H1 (cell line): ENCODE results near the gene EPHA4. TPM values are rescaled to one million over a fixed set of nuclear protein-coding genes. Genes with fewer than 3 reads are reported as not detected.

ENCODE experiments used
- BRCA1 ChIP-seq: IDR thresholded peaks from 2 replicates; pipeline ENCODE4 v1.6.1; 2012; ENCODE audit warnings: low read depth, low read length, improper control_type of control experiment
- CHD7 ChIP-seq: fragments of 300-600 bp; sonication (generic); IDR thresholded peaks from 2 replicates; pipeline ENCODE4 v1.7.1; 2012; ENCODE audit warnings: low read length, moderate library complexity, mild to moderate bottlenecking, inconsistent platforms; ENCODE audit not compliant: insufficient replicate concordance
- EP300 ChIP-seq, 2 experiments: IDR thresholded peaks; 1 replicate in 1 of 2; 2 replicates in 1 of 2; pipeline ENCODE4 v1.6.1; 2011 to 2012; ENCODE audit warnings: low read depth in 2 of 2, low read length in 2 of 2, mild to moderate bottlenecking in 2 of 2, borderline replicate concordance in 1 of 2, inconsistent platforms in 1 of 2, moderate library complexity in 1 of 2
- KDM1A ChIP-seq: fragments of 200-600, 300-600 bp; sonication (generic); IDR thresholded peaks from 2 replicates; pipeline ENCODE4 v1.7.1; 2016; ENCODE audit warnings: mild to moderate bottlenecking, low read length, borderline replicate concordance
- MAX ChIP-seq: IDR thresholded peaks from 2 replicates; pipeline ENCODE4 v1.6.1; 2012; ENCODE audit warnings: inconsistent platforms
- NANOG ChIP-seq: IDR thresholded peaks from 2 replicates; pipeline ENCODE4 v1.6.1; 2011; ENCODE audit warnings: low read length, low read depth, mild to moderate bottlenecking, inconsistent platforms; ENCODE audit not compliant: insufficient read depth, poor library complexity, severe bottlenecking
- RFX5 ChIP-seq: IDR thresholded peaks from 2 replicates; pipeline ENCODE4 v1.6.1; 2011; ENCODE audit warnings: low read depth, low read length, improper control_type of control experiment, borderline replicate concordance
- RXRA ChIP-seq: IDR thresholded peaks from 2 replicates; pipeline ENCODE4 v1.6.1; 2011; ENCODE audit warnings: low read depth, mild to moderate bottlenecking, low read length, moderate library complexity; ENCODE audit not compliant: insufficient read depth
- SRF ChIP-seq: IDR thresholded peaks from 2 replicates; pipeline ENCODE4 v1.6.1; 2011; ENCODE audit warnings: mild to moderate bottlenecking, low read depth, low read length, moderate library complexity
- TBP ChIP-seq: IDR thresholded peaks from 2 replicates; pipeline ENCODE4 v1.6.1; 2011; ENCODE audit warnings: low read depth, low read length, improper control_type of control experiment
- YY1 ChIP-seq: IDR thresholded peaks from 2 replicates; pipeline ENCODE4 v1.6.1; 2011; ENCODE audit warnings: low read depth, mild to moderate bottlenecking, low read length
- polyA plus RNA-seq, 7 experiments: library from polyadenylated mRNA; depleted of rRNA in 3 of 7; stranded (reverse) in 5 of 7; unstranded in 2 of 7; fragments of >200 nt in 5 of 7; fragments of 200-250 nt in 2 of 7; gene quantifications; 1 replicate in 5 of 7; 2 replicates in 1 of 7; 4 replicates in 1 of 7; pipeline versions ENCODE4 v1.2.1 to v1.2.3, GENCODE V29; 2011 to 2013; ENCODE audit warnings: missing spikeins in 2 of 7, mixed read lengths in 2 of 7
- total RNA-seq: library from RNA; stranded (reverse); fragmentation: NEBNext Ultra II Directional; extraction: Animal tissue kit (Norgen Biotek cat#: 25700); gene quantifications from 2 replicates; pipeline ENCODE4 v1.2.1, GENCODE V29; 2021

EPHA4 gene
- total and polyA plus RNA-seq, 2 of the 8 experiments (the other 6 are each of a cell fraction or from before 2014, with no cell fraction given): 4.3 to 5.7 TPM

- TF ChIP-seq CHD7 (no peak), NANOG (no peak), BRCA1 (no peak), MAX (no peak), EP300 (IDR thresholded peaks at IDR 0.05; ENCODE audit: borderline replicate concordance in 1 of 2, low read depth in 2 of 2, low read length in 2 of 2) (no peak), RXRA (no peak), SRF (no peak), RFX5 (no peak), KDM1A (no peak), TBP (no peak), YY1 (no peak)
Observed at GRCh38 chr2:221602938-221603337, 30.8 kb upstream of the EPHA4 start (continued).
